ENCODE data around the gene TSPAN32.

Gene TSPAN32, protein sequence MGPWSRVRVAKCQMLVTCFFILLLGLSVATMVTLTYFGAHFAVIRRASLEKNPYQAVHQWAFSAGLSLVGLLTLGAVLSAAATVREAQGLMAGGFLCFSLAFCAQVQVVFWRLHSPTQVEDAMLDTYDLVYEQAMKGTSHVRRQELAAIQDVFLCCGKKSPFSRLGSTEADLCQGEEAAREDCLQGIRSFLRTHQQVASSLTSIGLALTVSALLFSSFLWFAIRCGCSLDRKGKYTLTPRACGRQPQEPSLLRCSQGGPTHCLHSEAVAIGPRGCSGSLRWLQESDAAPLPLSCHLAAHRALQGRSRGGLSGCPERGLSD

DNA sequence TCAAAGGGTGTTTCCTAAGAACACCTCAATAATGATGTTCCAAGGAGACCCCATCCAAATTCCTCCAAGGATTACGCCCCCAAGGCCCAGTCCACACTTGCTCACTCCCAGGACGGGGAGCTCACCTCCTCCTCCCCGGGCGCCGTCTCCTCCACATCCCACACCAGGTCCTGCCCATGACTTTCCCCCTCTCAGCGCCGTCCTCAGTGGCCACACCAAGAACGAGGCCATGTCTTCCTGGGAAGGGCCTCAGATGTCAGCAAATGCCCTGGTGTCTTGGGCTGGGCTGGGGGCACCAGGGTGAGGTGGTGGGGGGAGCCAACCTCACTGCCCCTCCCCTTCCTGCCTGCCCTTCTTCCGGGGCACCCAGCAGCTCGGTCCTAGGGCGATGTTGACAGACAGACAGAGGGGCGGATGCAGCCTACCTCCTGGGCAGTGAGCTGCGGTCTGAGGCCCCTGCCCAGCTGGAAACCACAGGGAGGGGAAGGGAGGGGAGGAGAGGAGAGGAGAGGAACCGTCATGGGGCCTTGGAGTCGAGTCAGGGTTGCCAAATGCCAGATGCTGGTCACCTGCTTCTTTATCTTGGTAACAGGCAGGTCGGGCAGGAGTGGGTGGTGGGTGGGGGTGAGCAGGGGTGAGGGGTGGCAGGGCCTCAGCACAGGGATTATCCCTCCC lies at the start of gene TSPAN32, which contains the start of gene C11orf21:
TSS of gene TSPAN32 (plus strand) at position 383 of the 675 bp plus-strand sequence. CDS start at position 520, 137 bp downstream.
TSS of gene C11orf21 (minus strand) at position 288 of the 675 bp plus-strand sequence. CDS start at position 178, 110 bp downstream.
- DNase-seq = peak; percentile 77

DNA sequence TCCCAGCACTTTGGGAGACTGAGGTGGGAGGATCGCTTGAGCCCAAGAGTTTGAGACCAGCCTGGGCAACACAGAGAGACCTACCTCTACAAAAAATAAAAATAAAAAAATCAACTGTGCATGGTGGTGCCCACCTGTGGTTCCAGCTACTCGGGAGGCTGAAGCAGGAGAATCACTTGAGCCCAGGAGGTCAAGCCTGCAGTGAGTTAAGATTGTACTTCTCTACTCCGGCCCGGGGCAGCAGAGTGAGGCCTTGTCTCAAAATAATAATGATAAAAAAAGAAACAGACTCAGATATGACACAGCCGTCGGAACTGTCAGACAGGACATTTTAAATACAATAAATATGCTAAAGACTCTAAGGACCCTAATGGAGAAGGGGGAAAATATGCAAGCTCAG lies 49.8 kb upstream of the TSPAN32 start:
- no peak for DNase-seq

DNA sequence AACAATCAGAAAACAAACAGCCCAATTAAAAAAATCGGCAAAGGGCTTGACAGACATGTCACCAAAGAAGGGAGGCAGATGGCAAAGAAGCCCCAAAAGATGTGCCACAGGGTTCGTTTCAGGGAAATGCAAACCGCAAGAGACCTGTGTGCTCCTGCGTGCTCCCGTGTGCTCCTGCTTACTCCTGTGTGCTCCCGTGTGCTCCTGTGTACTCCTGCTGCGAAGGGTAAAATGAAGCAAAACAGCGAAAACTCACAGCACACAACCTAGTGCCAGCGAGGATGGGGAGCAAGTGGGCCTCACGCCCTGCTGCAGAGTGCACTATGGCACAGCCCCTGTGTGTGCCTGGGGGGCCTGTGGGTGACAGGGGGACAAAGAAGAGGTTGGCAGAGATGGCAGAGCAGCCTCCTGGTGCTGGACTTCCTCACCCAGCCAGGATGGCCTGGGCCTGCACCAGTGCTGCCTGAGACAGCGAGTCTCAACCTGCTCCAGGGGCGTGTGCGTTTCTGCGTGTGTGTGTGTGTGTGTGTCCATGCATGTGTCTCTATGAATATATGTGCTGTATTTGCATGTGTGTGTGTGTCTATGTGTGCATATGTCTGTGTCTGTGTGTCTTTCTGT lies 45.4 kb upstream of the TSPAN32 start:
- no peak for DNase-seq

DNA sequence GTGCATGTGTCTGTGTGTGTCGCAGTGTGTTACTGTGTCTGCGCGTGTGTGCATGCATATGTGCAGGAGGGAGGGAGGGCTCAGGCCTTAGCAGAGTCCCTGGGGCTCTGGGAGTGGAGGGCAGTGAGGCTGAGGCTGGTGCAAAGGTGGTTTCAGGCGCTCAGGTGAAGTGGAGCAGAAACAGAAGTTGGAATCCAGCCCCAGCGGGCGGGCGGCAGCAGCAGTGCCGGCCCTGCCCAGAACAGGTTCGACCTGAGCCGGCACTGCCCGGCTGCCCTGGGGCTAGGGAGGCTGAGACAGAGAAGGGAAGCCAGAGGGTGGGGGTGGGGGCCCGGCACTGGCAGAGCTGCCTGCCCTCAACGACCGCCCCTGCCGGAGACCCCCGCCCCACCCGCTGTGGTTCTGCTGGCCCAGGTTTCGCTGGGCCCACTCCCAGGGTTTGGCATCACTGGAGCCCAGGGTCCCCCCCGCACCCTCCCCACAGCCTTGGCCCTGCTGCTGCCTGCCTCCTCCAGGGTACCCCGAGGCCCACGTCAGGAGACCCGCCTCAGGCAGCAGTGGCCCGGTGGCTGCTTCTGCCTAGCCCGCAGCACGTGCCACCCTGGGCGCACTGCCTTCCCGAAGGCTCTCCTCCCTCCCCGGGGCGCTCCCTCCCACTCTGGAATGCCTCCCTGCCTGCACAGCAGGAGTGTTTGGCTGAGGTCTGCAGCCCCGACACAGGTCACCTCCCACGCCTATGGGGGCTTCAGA lies 44.7 kb upstream of the TSPAN32 start:
- no peak for DNase-seq

DNA sequence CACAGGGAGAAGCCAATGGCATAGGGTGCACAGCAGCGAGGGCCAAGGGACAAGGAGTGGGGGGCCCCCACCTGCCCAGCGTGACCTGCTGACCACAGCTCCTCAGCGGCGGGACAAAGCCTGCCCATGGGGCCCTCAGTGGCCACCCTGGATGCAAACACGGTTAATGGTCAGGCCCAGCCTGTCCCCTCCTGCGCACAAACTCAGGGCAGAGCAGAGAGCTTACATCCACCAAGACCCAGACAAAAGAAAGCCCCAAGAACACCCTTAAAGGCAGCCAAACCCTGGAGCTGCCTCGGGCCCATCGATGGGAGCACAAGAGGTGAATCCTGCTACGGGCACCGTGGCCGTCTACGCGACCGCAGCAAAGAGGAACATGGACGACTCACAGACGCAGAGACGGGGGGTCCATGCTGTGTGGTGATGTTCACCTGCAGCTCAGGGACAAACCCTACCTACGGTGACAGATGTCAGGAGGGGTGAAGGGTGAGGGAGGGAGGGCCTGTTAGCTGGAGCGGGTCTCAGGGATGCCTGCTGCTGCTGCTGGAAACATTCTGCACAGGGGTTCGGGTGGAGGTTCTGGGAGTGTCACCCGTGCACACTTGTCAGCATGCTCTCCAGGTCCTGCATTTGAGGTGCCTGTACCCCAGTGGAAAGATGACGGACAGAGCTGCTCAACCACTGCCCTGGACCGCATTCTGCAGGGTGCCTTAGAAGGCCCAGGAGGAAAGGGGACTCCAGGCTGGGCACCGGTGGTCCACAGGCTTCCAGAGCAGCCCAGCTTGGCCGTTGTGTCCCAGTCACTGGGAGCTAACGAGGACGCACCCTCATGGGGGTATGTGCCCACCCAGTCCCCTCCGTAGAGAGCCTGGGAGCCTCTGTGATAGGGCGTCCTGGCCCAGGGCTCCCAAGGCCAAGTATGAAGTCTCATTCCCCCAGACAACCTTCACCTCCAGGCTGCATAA lies 43.0 kb upstream of the TSPAN32 start:
- DNase-seq = no peak

DNA sequence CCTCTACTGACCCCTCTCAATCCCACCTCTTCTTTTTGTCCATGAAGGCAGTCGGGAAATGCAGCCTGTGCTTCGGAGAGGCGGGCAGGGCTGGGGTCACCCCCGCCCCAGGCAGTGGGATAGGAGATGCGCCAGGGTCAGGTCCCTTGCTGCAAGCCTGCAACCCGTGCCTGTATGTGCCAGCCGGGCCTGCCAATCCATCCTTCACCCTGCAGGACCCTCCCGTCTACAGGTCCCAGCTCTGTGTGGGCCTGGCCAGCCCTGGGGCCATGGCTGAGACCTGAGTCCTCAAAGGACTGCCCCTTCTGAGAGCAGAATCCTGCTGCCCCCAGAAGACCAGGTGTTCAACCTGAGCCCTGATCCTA lies 42.4 kb upstream of the TSPAN32 start:
- DNase-seq = no peak

DNA sequence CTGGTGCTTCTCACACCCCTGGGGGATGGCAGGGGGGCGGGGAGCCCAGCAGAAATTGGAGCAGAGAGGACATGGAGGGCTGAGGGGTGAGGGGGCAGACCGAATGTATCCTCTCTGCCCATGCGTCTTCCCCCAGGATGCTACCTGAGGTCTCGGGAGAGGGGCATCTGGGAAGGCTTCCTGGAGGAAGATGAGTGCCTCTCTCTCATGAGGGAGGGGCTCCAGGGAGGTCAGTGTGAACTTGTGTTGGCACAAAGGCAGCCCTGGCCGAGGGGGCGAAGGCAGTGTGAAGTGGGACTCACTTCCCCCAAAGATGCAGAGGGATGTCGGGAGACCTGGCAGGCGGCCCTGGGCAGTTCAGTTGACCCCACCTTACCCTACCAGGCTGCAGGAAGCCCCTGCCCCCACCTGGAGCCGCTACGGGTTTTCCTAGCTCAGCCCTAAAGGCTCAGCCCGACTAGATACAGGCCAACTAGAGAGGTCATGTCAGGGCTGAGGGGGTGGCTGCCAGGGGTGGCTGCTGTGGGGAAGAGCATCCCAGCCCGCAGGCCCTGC lies 41.8 kb upstream of the TSPAN32 start:
- DNase-seq = no peak

DNA sequence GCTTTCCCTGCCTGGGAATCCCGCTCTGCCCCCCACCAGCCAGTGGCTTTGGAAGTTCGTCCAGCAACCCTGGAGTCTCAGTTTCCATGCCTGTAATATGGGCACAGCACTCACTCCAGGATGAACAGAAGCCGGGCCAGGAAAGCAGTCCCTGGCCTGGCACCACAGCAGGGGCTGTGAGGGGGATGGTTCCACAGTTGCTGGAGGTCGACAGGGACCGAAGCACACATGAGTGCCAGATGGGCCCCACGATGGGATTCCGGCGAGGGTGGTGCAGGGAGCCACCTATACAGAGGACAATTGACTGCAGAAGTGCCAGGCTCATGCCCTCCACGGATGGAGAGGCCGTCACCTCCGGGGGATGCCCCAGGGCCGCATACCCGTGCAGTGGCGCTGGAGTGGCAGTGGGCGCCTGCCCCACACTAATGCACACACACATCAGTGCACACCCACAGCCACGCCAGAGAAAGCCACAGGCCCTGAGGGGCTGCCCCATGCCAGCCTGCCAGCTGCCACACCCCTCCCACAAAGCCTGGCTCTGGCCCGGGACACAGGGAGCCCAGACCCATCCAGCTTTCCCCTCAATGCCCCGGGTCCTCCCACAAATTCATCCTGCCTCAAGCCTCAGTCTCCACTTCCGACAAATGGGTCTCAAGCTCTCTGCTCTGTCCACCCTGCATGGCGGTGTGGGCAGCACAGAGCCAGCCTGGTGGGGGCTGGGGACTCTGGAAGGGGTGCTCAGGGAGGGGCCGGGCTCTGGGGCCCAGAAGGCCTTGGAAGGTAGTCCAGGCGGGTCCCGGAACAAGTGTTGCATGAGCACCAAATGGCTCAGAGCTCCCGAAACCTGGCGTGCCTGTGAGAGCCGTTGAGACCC lies 41.1 kb upstream of the TSPAN32 start:
- no peak for DNase-seq

DNA sequence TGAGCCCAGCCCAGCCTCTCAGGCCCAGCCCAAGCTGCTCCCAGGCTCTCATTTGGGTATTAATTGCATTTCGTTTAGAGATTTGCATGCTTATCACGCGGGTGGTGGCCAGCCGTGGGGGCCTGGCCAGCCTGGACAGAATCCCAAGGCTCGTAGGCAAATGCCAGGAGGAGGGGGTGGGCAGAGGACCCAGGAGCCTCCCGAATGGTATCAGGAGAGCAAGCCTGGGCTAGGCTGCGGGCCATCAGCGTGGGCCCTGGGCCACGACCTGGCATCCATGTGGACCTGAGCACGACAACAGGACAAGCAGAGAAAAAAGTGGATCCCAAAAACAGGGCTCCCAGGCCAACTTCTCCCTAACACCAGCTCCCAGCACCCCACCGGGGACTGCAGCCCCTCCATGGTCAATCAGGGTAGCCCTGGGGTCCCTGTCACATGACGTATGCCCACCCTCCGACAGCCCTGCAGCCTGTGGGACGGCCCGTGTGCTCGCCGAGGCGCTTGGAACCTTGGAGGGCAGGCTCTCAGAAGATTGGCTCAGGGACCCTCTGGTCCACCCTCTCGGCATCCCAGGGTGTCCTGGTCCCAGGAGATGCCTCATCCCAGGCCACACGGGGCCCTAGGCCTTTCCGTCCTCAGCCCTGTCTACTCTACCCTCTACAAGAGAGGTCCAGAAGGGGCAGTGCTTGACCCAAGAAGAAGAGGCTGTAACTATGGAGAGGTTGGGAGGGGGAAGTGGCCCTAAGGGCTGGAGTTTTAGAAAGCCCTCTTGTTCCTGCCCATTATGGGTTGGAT lies 40.2 kb upstream of the TSPAN32 start:
- no peak for DNase-seq

DNA sequence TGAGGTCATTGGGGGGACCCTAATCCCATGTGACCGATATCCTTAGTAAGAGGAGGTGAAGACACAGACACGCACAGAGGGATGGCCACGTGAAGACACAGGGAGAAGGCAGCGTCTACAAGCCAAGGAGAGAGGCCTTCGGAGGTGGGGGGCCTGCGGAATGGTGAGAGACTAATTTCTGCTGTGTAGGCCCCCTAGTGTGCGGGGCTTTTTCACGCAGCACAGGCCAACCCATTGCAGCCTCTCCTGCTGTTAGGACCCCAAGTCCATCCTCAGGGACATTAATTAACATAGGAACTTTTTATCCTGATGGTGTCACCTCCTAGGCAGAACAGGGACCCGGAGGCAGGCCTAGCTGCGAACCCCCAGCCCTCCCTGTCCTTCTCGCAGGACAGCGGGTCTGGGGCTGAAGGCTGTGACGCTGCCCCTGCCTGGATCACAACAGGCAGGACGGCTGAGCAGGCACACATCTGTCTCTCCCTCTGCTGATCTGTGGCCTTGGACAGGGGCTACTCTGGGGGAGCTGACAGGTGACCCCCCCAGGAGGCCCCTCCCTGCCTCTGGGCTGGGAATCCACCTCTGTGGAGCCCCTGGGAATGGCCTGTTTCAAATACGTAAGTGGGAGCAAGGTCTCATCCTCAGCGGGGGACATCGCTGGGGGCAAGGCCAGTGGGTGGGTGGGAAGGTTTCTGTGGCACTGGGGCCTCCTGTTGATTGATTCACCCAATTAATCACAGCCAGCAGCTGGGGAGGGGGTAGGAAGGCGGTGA lies 39.3 kb upstream of the TSPAN32 start:
- DNase-seq = no peak

DNA sequence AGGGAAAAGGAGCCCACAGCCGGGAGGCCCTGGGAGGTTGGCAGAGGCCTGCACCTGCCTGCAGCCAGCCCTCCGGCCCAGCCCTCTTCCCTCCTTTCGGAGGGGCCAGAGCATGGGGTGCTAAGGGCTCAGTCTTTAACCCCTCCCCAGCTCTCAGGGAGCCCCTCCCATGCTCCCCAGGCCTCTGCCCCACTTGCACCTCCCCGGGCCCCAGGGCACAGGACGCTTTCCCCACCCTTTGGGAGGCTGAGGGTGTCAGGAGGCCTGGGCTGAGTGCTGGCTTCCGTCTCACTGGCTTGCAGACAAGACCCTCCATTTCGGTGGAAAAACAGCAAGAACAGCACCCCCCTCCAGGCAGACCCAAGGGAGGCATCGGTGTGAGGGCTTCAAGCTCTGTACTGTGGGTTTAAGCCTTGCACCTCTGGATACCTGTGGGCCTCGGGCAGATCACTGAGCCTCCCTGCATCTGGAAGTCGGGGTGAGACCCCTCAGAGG lies 38.7 kb upstream of the TSPAN32 start:
- no peak for DNase-seq

DNA sequence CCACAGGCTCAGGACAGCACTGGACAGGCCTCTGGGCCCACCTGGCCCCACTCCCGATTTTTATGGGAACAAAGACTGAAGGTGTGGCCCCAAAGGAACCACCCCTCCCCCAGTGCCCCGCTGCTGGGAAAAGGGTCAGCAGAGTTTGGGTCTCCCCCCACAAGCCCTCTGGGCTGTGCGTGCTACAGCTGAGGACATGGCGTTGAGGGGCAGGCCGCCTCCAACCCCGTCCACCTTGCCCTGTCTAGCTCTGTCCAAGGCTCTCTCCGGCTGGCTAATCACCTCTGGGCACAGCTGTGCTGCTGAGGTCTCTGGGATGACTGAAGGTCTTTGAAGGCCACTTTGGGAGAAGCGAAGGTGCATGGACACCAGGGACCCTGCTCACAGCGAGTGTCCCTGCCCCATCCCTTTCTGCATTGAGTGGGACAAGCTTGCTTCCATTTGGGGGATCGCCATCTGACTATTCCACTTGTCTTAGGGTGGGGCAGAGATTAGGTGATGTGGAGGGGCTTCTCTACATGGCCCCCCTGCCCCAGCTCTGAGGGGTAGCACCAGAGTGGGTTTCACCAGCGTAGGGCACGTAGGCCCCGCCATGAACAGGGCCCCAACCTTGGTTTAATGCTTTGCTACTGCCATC lies 38.0 kb upstream of the TSPAN32 start:
- DNase-seq = no peak

DNA sequence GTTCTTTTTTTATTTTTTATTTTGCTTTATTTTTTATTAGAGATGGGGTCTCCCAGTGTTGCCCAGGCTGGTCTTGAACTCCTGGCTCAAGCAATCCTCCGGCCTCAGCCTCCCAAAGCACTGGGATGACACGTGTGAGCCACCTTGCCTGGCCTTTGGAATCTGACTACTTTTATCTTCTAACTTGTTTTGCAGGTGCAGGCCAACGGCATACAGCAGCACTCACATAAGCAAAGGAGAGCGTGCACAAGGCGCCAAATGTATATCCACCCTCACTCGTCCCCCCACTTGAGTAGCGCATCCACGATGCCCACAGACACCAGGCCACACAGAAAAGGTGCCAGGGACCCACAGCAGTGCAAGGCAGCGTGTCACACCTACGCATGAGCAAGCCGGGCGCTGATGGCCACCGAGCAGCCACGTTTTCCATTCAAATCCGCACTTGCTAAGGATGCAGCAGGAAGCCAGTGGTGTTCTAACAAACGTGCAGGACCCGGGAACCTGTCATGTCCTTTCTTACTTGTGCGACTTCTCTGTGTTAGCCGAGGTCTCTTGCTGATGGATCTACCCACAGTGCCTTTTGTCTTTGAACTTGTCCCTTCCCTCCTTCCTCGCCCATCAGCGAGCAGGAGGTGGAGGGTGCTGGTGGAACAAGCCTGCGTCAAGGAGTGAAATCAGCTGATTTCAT lies 37.3 kb upstream of the TSPAN32 start:
- DNase-seq = no peak

DNA sequence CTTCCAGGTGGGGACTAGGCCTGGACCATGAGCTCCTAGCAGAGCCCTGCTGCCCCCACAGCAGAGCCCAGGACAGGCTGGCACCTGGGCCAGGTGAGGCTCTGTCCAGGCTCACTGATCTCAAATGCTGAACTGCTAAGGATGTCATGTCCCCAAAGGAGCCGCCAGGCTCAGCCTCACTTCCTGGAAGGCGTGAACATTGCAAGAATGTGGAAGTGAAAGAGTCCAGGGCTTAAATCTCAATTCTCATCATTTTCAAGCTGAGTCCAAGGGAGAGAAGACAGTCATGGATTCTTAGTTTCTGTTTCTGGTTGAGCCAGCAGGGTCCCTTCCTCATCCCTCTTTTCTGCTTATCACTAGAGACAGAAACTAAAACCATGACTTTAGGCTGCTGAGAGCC lies 36.4 kb upstream of the TSPAN32 start:
- DNase-seq = peak; percentile 55

DNA sequence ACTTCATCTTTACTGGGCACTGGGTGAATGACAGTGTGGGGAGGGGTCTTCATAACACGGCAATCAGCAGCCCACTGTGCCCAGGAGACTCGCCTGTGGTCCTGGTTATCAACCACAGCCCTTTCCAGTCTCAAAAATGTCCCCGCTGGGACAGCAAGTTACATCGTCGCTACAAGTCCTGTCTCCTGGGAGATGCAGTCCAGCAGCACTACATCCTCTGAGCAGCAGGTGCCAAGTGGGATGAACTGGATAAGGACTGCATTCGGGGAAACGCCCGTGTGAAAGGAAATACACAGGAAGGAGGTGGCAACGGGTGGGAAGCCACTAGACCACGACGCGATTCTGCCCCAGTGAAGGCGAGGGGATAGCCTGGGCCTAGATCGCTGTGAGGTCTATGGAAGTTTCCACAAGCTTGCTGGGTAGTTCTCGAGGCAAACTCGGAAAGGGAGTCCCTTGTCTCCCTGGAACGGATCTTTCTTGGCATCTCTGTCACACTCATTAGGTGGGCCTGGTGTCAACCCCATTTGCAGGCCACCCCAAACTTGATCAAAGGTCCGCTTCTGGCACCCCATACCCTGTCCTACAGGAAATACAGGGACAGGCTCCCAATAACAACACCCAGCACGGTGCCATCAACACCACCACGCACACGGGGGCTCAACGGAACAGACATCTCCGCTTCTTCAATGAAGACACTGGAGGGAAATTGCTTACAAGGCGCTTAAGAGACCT lies 35.8 kb upstream of the TSPAN32 start:
- DNase-seq = peak; percentile 7

DNA sequence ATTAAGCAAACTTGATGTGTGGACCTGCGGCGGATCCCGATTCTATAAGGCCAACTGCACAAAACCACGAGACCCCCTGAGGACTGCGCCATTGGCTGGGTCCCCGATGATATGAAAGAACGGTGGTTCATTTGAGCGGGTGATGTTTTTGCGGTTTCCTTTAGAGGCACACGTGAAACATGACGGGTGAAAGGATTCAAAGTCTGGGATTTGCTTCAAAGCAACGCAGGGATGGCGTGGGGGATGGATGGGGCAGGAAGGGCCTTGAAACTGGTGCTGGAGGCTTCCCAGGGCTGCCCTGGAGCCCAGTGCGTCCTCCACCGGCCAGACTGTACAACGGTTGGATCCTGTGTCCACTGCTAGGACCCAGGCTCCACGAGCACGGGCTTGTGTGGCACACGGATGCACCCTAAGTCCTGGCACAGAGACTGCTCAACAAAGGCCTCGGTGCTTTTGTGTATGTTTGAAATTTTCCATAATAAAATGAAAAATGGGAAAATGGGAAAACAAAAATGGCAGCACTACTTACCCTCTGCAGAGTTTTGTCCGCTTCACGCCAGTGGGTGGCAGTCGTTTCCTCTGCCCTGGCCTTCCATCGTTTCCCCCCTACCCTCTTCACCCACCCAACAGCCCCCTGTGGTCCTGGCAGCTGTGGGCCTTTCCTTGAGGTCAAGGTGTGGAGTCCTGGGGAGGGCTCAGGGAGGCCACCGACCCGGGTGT lies 35.1 kb upstream of the TSPAN32 start:
- DNase-seq = no peak

Measured in activated CD4-positive, alpha-beta T cell treated with anti-CD3 and anti-CD28 coated beads, Interleukin-2, Interleukin-6, amounts not matched to agents 100 ng/mL and 50 ng/mL, durations not matched to agents 16 hours and 8 hours (primary cell).